Activated CD4-positive, alpha-beta T cell treated with anti-CD3 and anti-CD28 coated beads, Interleukin-10, Interleukin-2, amounts not matched to agents 100 ng/mL and 50 ng/mL, durations not matched to agents 16 hours and 8 hours (primary cell): ENCODE data around the gene RXFP2.

Experiments used
- DNase-seq: peaks from one replicate; pipeline ENCODE4 v3.0.0-alpha.2; 2020

The RXFP2 gene, protein sequence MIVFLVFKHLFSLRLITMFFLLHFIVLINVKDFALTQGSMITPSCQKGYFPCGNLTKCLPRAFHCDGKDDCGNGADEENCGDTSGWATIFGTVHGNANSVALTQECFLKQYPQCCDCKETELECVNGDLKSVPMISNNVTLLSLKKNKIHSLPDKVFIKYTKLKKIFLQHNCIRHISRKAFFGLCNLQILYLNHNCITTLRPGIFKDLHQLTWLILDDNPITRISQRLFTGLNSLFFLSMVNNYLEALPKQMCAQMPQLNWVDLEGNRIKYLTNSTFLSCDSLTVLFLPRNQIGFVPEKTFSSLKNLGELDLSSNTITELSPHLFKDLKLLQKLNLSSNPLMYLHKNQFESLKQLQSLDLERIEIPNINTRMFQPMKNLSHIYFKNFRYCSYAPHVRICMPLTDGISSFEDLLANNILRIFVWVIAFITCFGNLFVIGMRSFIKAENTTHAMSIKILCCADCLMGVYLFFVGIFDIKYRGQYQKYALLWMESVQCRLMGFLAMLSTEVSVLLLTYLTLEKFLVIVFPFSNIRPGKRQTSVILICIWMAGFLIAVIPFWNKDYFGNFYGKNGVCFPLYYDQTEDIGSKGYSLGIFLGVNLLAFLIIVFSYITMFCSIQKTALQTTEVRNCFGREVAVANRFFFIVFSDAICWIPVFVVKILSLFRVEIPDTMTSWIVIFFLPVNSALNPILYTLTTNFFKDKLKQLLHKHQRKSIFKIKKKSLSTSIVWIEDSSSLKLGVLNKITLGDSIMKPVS

GRCh38 chr13:31739226-31739625, at the start of gene RXFP2:
RXFP2 (plus strand) TSS chr13:31739526; CDS start chr13:31739613, 87 bp downstream.
- no peak for DNase-seq

- DNase-seq = no peak
These were observed 42.0 kb upstream of the RXFP2 start for GRCh38 chr13:31697290-31697689.

- no peak for DNase-seq
These were observed 39.7 kb upstream of the RXFP2 start for GRCh38 chr13:31699650-31700049.

GRCh38 chr13:31703780-31704179, 35.5 kb upstream of the RXFP2 start:
- DNase-seq = no peak

GRCh38 chr13:31706105-31706504, 33.2 kb upstream of the RXFP2 start:
- DNase-seq = no peak

- DNase-seq = no peak
These were observed 21.7 kb upstream of the RXFP2 start for GRCh38 chr13:31717583-31717982.

GRCh38 chr13:31719214-31719613, 20.1 kb upstream of the RXFP2 start:
- DNase-seq = no peak

DNA sequence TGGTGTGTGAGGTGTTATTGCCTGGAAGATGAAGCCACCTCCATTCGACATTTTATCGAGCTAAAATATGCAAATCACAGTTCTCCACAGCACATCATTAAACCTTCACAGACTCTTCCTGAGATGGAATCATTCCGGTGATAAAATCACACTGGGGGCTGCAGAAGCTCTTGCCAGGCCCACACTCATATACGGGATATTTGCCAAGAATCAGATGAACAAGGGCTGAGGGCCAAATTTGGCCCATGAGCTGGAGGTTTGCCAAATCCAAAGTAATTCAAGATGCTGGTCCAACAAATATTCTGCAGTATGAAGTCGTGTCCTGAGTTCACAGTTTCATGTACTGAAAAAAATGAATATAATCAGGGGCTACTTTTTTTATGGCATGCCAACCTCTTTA, 16.7 kb upstream of the RXFP2 start:
- no peak for DNase-seq

DNA sequence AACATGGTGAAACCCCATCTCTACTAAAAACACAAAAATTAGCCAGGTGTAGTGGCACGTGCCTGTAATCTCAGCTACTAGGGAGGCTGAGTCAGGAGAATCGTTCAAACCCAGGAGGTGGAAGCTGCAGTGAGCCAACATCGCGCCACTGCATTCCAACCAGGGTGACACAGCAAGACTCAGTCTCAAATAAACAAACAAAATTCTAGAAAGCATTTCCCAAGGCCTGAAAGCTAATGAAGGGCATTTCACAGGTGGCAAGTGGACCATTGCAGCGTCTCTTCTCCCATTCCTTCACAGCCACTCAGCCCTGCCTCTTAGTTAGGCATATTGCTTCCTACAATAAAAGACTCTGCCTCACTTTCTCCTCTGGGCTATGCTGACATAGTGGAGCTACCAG, 13.5 kb upstream of the RXFP2 start:
- no peak for DNase-seq

- DNase-seq = no peak
These were observed 7.4 kb upstream of the RXFP2 start for GRCh38 chr13:31731921-31732320.

DNA sequence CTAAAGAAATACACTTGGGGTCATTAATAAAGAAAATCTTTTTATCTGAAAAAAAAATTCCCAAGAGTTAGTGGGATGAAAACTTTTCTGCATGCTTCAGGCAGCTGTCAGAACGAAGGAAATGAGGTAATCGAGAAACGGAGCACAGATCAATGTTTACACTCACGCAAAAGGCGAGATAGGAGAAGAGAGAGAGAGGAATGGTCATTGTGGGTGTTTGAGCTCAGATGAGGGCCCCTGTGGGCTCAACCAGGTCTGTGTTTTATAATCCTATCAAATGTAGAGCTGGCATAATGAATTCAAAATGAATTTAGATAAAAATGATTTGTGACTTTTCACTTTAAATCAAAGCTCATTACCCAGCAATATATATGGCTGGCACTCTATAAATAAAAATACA, 6.3 kb upstream of the RXFP2 start:
- DNase-seq = no peak

- no peak for DNase-seq
These were observed 5.7 kb upstream of the RXFP2 start for GRCh38 chr13:31733647-31734046.

GRCh38 chr13:31742097-31742734, 2.9 kb downstream of the RXFP2 start:
- peak; percentile 73 for DNase-seq

DNA sequence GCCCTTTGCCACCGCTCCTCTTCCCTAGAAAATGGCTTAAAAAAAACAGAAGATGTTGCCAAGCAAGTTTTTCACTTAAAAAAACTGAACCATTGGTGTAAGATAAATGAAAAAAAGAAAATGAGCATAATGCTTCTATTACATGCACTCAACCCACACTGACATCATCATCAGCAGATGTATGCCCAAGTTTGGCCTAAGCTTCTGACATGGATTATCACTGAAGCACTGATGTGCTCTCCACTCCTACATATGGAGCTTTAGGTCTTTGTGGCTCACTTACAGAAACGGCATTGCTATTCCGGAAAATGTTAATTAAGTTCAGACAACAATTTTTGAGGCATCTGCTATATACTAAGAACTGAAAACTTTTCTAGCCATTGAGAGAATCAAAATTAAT, 8.0 kb downstream of the RXFP2 start:
- no peak for DNase-seq

- no peak for DNase-seq
These were observed 8.6 kb downstream of the RXFP2 start for GRCh38 chr13:31747966-31748365.

DNA sequence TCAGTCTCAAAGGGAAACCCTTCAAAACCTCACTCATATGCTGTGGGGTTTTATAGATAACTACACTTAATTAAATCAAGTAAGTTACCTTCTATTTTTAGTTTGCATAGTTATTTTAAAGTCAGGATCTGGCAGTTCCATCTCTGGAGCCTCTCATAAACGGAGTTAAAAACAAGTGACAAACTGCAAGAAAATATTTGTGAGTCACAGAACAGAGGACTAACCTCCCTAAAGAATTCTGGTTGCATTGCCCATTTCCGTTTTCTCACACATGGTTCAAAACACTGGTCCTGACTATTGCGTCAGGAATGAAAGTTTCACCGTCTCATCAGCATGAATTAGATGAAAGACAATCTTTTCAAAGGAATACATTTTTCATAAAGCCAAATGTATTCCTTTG, 10.6 kb downstream of the RXFP2 start:
- DNase-seq = no peak

DNA sequence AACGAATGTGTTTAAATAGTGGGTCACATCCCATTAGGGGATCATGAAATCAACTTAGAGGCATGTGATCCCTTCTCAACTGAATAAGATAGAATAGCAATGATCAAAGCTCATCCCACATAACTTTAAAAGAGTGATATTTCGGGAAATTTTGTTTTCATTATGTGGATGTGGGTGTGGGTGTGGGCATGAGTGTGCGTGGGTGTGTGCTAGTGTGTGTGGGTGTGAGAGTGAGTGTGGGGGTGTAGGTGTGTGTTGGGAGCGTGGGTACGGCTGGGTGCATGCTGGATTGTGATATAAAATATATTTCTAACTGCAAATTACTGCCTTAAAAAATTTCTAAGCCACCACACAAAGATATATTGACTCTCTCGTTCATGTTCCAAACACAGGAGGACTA, 15.9 kb downstream of the RXFP2 start:
- DNase-seq = no peak

GRCh38 chr13:31755803-31756212, 16.5 kb downstream of the RXFP2 start:
- DNase-seq = no peak

DNA sequence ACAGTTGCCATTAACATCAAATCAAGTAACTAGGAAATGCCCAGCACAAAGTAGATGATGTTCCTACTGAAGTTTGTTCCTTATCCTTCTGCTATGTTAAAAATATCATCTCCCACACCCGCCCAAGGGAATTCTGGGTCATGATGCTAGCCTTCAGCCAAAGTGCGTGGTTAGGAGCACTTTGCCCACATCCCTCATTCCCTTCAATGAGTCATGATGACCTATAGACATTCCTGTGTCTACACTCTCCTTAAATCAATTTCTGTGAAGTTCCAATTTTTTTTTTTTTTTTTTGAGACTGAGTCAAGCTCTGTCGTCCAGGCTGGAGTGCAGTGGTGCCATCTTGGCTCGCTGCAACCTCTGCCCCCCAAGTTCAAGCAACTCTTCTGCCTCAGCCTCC, 17.0 kb downstream of the RXFP2 start:
- no peak for DNase-seq

DNA sequence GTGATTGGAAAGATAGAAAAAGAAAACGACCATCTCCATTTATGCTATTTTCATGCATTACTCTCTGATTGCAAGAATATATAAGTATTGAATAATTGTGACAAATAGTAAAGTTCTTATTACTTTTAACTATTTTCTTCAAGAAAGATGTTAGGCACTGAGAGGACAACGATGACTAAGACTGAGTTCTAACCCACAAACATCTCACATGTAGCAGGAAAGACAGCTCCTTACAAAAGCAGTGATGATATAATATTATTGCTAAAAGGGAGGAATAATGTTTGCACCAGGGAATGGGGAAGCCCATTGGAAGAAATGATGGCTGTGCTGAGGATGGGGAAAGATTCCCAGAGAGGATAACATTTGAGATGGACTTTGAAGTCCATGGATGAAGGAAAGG, 22.6 kb downstream of the RXFP2 start:
- no peak for DNase-seq

- DNase-seq = no peak
These were observed 25.2 kb downstream of the RXFP2 start for GRCh38 chr13:31764556-31764955.

GRCh38 chr13:31765138-31765785, 25.9 kb downstream of the RXFP2 start:
- DNase-seq = no peak

- DNase-seq = no peak
These were observed 28.0 kb downstream of the RXFP2 start for GRCh38 chr13:31767175-31767900.
